NOMO-1 (cell line): ENCODE results near the gene CSF1R.
"Not testable (repeated sequence)": the region's sequence is repeated elsewhere in the genome, so short reads cannot be mapped to it uniquely, and the experiment has no call there.

ENCODE experiments used
- DNase-seq, 2 experiments: peaks; one replicate each; lab custom pipeline; 2025; ENCODE audit not compliant: unreplicated experiment in 2 of 2; lab: John Stamatoyannopoulos, UW

CSF1R gene

DNA sequence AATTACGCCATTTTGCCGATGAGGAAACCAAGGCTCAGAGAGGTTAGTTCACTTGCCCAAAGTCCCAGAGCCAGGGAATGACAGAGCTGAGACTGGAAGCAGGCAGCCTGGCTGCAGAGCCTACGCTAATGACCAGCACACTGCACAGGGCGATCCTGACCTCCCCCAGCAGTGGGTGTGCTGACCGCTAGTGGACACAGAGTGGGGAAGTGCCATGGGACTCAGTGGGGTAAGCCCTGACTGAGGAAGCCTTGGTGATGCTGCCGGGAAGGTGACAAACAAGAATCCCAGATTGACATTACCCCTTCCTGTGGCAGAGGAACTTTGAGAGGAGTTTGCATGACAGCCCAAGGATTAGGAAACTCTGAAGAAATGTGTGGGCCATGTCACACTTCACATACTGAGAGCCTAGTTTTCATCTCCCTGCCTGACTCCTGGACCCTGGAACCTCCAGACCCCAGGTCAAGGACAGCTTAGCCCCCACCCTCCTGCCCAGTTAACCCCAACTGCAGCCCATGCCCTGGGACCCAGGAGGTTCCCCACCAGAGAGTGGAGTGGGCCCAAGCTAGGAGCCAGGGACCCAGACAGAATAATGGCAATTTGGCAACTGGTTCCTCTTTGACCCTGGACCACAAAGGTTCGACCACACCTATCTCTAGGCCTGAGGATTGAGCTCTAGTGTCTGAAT, 19.7 kb upstream of the CSF1R start:
- DNase-seq, result no peak

DNA sequence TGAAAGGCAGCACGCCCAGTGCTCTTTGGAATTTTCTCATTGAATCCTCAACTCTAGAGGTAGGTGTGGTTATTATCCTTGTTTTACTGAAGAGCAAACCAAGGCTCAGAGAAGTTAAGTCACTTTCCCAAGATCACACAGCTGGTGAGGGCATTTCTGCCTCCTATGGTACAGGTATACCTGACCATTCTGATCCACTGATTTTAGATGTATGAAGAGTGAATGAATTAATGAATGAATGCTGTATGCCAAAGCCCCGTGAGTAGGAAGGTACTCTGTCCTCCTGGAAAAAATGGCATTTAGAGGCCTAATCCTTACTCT, 18.2 kb upstream of the CSF1R start:
- no peak for DNase-seq

DNA sequence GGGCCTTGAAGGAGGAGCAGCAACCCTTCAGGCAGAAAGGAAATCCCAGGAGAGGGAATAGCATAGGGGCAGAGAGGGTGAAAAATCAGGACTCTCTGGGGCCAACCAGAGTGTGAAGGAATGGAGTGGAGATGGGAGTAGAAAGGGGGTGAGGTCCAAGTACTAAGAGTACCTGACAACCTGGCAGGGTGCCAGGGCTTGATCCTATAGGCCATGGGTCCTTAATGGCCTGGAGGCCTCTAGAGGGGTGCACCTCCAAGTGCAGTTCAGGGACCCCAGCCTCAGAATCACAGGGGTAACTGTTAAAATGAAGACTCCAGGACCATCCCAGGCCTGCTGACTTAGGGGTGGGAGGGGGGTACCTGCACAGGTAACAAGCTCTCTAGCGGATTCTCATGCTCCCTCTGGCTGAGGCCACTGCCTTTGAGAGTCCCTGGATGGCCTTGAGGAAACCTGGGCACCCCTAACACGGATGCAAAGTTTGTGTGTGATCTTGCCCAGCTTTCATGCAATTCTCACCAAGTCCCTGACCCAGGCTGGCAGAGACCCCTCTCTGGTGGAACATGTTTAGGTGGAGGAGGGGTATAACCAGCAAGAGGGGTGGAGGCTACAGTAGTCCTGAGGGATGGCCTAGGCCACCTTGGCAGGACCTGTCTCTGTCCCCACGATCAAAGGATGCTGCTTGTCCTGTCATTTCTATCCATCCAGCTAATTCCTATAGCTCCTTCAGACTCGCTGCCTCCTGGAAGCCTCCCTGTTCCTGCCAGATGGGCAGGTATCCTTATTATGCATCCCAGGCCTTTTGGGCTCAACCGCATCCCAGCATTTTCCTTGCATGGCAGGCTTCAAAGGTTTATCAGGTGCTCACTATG, 17.6 kb upstream of the CSF1R start:
- no peak for DNase-seq

DNA sequence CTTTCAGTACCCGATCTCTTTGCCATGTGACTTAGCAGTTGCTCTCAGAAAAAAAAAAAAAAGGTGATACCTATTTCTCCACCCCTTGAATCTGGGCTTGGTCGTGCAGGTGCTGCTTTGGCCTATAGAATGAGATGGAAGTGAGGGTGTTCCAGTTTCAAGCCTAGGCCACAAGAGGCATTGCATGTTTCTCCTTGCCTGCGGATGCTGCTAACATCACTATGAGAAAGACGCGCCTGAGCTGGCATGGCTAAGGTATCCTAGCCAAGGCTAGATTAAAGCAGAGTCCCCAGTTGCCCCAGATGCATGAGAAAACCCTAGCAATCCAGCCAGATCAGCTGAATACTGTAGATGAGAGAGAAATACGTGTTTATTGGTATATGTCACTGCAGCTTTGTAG, 14.7 kb upstream of the CSF1R start:
- no peak for DNase-seq

DNA sequence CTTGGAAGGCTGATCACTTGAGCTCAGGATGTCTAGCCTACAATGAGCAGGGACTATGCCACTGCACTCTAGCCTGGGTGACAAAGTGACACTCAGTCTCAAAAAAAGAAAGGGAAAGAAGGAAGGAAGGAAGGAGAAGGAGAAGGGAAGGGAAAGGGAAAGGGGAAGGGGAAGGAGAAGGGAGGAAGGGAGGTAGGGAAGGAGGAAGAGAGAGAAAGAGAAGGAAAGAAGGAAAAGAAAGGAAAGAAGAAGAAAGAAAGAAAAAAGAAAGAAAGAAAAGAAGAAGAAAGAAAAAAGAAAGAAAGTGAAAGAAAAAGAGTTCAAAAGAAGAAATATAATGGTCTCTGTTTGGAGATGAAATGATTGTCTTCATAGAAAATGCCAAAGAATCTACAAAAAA, 10.8 kb upstream of the CSF1R start:
- no peak for DNase-seq

DNA sequence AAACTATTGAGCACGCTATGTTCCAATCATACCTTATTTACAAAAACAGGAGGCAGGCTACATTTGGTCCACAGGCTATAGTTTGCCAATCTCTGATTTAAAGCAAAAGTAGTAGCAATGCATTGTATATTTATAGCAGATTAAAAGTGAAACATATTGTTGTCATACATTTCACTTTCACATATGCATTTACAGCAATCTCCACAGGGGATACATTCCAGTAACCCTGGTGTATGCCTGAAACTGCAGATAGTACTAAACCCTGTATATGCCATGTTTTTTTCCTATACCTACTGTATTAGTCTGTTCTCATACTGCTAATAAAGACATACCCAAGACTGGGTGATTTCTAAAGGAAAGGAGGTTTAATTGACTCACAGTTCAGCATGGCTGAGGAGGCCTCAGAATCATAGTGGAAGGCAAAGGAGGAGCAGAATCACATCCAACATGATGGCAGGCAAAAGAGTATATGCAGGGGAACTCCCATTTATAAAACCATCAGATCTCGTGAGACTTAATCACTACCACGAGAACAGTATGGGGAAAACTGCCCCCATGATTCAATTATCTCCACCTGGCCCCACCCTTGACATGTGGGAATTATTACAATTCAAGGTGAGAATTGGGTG, 5.9 kb upstream of the CSF1R start:
- DNase-seq, result no peak

DNA sequence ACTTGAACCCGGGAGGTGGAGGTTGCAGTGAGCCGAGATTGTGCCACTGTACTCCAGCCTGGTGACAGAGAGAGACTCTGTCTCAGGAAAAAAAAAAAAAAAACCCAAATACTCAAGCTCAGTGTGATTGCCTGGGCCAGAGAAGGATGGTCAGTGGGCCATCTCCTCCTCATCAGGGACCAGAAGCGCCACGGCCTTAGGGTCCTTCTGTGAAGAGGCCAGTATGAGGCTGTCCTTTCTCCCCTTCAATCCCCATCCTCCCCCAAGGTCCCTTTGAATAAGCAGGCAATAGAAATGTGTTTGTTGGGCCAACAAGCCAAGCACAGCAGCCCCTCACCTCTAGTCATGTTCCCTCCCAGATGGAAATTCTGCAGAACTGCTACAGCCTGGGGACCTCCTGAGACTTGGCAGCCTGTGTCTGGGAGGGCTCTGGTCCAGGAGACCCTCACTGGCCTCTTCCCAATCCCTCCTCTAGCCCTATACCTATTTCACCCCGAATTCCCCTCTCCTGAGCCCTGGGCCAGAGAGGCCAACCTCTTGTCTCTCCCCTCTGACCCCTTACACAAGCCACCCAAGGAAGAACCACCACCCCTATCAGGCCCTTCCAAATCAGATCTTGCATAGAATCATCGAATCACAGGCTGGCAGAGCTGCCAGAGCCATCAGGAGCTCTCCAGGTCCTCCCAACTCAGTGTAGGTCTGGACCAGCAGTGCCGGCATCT, 1.0 kb downstream of the CSF1R start:
- no peak for DNase-seq

DNA sequence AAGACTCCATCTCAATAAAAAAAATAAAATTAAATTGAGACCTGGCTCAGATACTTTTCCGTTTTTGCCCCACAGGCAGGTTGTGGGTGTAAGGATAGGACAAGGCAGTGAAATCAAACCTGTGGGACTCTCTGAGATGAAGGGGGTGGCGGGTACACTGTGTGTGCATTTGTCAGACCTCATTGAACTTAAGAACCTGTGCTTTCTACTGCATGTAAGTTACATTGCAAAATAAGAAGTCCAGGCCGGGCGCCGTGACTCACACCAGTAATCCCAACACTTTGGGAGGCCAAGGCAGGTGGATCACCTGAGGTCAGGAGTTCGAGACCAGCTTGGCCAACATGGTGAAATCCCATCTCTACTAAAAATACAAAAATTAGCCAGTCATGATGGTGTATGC, 1.6 kb downstream of the CSF1R start:
- not testable (repeated sequence) for DNase-seq

DNA sequence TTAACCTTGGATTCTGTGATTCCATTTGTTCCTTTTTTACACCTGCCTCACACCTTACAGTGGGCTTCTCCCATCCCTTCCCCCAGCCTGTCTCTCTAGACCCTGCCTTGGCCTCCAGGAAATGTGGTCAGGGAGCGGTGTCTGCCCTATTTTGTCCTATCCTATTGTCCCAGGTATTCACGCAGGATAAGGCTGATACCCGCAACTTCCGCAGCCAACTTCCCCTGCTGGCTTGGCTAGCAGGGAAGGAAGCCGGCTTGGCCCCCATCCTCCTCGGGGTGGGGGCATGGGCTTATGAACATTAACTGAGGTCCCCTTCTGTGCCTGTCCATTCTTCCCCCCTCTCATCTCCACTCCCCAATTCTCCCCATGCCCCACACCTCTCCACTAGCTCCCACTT, 3.5 kb downstream of the CSF1R start:
- DNase-seq, result no peak

DNA sequence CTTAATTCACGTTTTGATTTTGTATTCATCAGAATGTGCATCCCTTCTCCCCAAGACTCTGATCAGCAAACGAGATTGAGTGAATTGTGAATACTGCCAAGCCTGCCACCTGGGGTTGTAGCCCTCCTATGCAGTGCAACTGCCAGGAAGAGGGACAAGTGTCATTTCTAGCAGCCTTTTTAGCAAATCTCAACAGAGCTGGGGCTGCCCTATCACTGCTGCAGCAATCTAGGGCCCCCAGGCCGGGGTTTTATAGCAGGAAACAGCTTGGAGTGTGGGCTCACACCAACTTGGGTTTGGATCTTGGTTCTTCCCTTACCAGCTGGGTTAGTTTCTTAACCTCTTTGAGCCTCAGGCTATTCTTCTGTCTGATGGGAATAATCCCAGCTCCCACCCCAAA, 4.0 kb downstream of the CSF1R start:
- DNase-seq, result peak; percentile 21 to 39

DNA sequence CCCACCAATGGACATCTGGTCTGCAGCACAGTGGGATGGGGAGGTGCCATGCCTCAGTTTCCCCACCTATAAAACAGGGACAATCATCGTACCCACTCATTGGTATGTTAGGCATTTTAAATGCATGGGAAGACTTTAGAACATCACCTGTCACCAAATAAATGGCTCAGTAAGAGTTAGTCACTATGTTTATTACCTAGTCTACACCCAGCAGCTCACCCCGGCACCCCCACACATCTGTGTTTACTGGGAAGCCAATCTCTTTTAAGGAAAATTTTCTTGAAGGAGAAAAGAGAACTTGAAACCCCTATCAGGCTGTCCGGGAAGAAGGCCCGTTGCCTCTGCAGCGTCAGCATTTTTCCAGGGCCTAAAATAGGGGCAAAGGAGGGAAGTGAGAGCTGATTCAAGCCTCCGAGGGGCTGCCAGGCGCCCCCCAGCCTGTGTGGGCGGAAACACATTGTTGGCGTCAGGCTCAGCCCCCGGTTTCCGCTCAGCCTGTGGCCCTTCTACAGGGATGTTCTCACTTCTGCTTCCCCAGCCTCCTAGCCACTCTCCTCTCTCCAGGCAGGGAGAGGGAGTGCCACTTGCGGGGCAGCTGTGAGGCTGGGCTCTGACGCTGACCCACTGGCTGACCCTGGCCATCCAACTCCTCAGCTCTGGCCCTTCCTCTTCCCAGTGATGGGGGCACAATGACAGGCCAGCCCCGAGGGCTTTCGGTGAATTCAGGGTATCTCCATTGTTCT, 4.6 kb downstream of the CSF1R start:
- DNase-seq, result peak; percentile 86 to 88

DNA sequence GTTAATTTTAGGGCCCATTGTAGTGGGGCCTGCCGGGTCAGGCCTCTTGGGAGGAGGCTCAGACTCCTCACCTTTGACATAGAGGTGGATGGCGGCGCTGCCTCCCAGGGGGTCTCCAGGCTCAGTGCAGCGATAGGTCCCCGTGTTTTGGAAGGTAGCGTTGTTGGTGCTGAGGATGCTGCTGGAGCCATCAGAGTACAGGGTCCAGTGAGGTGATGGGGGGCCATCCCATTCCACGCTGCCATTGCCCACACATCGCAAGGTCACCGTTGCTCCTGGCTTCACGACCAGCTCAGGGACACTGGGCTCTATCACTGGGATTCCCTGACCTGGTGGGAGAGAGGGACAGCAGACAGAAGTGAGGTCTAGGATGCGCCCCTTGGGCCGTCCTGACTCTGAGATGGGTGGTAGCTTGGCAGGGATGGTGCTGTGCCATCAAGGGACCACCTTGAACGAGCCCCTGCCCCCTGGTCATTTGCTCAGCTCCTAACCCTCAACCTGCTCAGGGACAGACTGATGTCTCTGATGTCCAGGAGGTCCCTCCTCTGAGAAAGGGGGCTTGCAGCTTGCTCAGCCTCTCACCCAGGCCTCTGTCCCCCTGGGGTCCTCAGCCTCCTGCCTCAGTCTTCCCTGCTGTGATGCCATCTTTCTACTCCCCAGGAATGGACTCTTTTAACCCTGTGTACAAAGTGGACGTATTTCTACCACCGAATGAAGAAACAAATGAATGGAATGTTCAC, 5.5 kb downstream of the CSF1R start:
- no peak for DNase-seq

DNA sequence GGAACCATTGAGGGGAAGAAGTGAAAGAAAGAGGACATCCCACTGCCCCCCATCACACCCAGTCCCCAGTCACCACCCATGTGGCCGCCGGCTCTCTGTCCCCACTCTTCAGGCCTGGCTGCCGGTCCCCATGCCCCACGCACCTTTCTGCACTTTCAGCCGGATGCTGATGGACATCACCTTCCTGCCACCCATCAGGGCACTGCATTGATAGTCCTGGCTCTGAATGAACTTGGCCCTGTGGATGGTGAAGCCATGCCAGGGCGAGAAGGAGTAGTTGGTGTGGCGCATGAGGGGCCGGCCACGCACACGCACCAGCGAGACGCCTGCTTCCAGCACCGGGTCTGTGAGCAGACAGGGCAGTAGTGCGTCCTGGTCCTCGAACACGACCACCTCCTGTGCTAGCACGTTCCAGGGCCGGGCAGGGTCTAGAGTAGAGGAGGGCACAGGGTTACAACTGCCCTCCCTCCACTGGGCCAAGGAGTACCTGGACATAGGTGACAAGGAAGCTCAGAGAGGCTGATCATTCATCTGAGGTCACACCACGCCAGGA, 6.4 kb downstream of the CSF1R start:
- DNase-seq, result no peak

DNA sequence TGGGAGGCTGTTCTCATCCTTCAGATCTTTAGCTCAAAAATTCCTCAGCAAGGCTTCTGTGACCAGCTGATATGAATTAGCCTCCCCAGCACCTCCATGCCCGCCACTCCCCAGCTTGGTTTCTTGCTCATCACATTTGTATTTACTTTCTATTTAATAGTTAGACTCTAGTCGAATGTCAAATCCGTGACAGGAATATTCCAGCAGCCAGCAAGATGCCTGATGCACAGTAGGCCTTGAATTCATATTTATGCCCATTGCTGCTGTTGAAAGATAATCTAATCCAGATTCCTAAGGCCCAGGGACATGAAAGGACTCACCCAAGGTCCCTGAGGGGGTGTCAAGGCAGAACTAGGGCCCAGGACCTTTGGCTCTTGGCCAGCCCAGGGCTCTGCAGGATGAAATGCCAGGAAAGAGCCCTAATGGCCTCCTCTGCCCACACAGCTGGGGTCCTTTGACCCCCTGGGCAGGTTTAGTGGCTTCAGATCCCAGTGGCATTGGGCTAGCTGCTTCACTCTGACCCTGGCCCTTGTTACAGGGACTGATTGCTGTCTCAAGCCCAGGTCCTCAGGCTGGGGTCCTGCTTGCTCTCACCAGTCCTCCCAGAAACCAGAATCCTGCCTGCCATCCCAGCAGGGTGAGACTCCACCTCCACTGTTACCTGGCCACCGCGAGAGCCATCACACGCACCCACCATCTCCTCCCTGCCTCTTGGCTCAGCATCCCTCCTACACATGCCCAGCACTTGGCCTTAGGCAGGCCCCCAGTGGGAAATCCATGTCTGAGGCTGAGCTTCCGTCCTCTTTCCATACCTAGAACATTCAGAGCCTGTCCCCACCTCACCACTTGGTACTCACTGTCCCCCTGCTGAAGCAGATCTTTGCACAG, 7.3 kb downstream of the CSF1R start:
- DNase-seq, result no peak

DNA sequence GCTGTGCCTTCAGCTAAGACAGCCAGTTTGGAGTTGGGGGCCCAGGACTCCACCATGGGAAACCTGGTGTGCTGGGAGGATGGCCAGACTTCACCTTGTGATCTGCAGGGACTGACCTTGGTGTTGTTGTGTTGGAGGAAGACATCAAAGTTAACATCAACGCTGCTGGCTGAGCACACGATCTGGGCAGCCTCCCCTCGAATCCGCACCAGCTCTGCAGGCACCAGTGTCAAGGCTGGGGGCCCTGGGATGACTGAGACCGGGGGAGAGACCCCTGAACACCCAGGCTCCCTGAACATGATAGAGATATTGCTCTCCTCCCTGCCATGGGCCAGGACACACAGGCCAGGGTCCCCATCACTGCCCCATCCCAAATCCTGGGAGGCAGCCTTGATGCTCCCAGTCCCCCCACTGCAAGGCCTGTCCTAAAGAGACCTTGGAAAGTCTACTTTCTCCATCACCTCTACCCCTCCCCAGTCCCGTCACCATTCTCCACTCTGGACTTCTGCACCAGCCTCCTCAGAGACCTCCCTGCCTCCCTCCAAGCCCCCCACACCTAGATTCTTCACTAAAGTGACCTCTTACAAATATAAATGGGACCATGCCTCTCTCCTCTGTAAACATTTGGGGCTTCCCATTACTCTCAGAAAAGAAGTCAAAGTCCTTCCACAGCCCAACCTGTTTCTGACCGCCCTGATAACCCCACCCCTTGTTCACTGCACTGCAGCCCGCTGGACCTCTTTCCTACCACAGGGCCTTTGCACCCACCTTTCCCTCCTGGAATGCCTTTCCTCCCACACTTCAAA, 8.2 kb downstream of the CSF1R start:
- DNase-seq, result no peak

DNA sequence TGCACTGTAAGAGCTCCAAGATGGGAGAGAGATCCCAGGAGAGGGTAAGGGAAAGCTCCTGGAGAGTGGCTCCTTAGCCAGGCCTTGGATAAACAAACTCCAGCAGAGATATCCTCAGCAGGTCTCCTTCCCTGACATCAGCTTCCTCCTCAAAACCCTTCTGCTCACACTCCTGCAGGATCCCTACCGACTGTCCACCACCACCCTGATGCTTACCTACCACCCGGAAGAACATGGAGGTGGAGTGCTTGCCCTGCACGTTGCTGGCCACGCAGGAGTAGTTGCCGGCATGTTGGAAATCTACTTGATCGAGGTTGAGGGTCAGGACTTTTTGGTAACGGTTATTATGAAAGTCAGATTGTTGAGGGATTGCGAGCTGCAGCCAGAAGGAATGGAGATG, 9.3 kb downstream of the CSF1R start:
- DNase-seq, result no peak

DNA sequence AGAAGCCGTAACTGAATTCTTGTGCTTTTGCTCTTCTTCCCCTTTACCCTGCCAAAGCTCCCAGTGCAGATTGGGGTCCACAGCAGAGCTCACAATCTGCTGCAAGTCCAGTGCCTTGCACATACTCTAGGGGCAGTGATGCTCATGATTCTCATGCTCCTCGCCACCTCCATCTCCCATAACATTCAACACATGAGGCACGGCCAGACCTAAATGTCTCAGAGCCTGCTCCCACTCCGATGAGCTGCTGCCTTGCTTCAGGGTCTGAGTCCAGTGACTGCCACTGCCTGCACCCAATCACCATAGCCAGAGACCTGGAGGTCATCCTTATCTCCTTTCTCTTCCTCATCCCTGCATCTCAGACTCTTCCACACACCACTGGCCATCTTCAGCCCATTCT, 10.5 kb downstream of the CSF1R start:
- DNase-seq, result no peak

DNA sequence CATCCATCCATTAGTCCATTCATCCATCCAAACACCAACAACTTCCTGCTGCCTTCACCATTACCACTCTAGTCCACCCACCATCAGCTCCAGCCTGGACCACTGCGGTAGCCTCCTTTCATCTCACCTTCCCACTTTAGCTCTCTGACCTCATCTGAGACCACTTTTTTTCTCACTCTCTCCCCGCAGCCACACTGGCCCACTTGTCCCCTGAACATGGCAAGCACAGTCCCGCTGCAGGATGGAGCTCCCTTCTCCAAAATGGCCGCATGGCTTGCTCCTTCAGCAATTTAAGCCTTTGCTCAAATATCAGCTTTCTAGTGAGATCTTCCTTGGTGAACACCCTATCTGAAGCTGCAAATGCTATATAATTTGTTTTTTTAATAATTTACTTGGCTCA, 11.1 kb downstream of the CSF1R start:
- DNase-seq, result no peak
